ENCODE results near the gene OGFR. TPM values are rescaled to one million over a fixed set of nuclear protein-coding genes. Genes with fewer than 3 reads are reported as not detected.

Gene OGFR
- polyA plus RNA-seq, 3 donors: 47.8 to 114 (median 79.3) TPM

DNA sequence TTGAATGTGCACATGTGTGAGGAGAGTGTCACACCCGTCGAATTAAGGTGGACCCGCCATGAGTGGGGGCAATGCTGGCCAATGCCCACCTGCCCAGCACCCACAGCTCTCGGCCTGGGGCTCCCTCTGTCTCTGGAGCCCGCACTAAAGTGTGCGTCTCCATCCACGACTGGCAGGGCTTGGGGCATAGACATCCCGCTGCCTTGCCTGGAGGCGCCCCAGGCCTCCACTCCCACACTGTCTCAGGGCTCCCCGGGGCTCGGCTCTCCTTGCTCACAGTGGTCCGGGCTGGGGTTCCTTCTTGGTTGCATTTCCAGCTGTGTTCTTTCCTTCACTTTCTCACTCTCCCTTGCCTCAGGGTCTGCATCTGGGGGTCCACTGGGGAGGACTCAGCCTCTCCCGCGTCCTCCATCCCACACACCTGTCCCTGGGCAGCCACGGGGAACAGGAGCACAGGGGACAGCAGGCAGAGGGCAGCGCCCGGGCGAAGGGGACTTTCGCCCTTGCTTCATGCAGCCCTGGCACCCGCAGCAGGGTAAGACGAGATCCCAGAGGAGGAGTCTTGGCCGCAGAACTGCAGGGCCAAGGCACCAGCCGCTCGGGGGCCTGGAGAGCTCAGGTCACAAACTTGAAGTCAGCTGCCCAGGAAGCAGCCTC, 28.5 kb upstream of the OGFR start:
- peak overlapping the region; percentile 39 for H3K4me2 ChIP-seq (replicated peaks; ENCODE audit: extremely low read depth, low read length, poor library complexity, severe bottlenecking)
- H3K9ac ChIP-seq (ENCODE audit: insufficient read depth, low read length, poor library complexity, severe bottlenecking): no peak overlapping the region
- H3K79me2 ChIP-seq (ENCODE audit: insufficient read depth, low read length): no peaks in the 10 kb centered on the region
- no peaks in the 10 kb centered on the region for H3K27me3 ChIP-seq (ENCODE audit: control insufficient read depth in 2 of 2, insufficient read depth in 2 of 2, low read length in 2 of 2)
- H3K9me3 ChIP-seq (replicated peaks in 1 of 2; ENCODE audit: control insufficient read depth in 1 of 2, insufficient read depth in 1 of 2, low read length in 2 of 2): no peaks in the 10 kb centered on the region
- H3K4me3 ChIP-seq (replicated peaks in 1 of 3; ENCODE audit: low read depth in 2 of 3, low read length in 3 of 3): peak overlapping the region in 1 of 3 experiments; percentile 32
- peak overlapping the region; percentile 53 to 55 for H3K27ac ChIP-seq (ENCODE audit: low read depth in 1 of 2, low read length in 2 of 2)
- no peak for TF ChIP-seq CTCF (IDR thresholded peaks at IDR 0.05)
- Mint-ChIP-seq H3K27me3 (ENCODE audit: low read depth in 3 of 3) (peaks cover 0 to 9% (median 6%) of the 10 kb centered on the region in 3 donors), H3K27ac (peak overlapping the region in 6 of 7 donors; percentile 35 to 81 (median 64)), H3K36me3 (no peaks in the 10 kb centered on the region), H3K4me1 (peaks cover 53% of the 10 kb centered on the region), H3K9me3 (peaks cover 0 to 5% (median 2%) of the 10 kb centered on the region in 7 donors), H3K4me3 (no peak overlapping the region)
- intact Hi-C loops (cut with micrococcal nuclease): no loop called here
- 91% methylated on average over 21 of the region's 24 CpGs for WGBS (ENCODE audit: insufficient coverage)
- peak overlapping the region; percentile 30 for H2AFZ ChIP-seq (ENCODE audit: insufficient read depth, low read depth, low read length, poor library complexity, severe bottlenecking)
- peaks cover 51 to 59% of the 10 kb centered on the region in 2 donors for H3K4me1 ChIP-seq (ENCODE audit: control insufficient read depth in 1 of 2, insufficient read depth in 2 of 2, low read length in 2 of 2)
- no peaks in the 10 kb centered on the region for H3K36me3 ChIP-seq (replicated peaks in 1 of 2; ENCODE audit: control insufficient read depth in 1 of 2, insufficient read depth in 2 of 2, low read length in 2 of 2)
- no peak for DNase-seq
- H4K20me1 ChIP-seq (ENCODE audit: insufficient read depth, low read length): no peaks in the 10 kb centered on the region

DNA sequence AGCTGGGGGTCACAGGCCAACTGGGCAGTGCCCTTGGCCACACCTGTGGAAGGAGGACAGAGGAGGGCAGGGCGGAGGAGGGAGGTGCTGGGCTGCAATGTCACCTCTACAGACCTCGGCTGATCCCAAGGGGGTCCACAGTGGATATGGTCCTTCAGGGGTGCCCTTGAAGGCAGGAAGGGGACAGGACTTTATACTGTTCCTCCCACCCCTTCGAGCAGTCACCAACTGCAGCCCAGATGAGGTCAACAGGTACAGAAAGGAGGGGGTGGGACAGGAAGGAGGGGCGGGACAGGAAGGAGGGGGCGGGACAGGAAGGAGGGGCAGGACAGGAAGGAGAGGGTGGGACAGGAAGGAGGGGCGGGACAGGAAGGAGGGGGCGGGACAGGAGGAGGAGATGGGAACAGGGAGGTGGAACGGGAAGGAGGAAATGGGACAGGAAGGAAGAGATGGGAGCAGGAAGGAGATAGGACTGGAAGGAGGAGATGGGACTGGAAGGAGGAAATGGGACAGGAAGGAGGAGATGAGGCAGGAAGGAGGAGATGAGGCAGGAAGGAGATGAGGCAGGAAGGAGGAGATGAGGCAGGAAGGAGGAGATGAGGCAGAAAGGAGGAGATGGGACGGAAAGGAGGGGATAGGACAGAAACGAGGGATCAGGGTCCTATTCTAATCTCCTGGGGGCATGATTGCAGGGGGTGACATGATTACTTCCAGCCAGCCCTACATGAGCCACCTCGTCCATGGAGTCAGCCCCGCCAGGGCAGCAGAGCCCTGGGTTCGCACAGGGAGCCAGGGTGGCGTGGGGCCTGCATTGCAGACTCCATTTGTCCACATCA, 27.7 kb upstream of the OGFR start:
- no peaks in the 10 kb centered on the region for H3K36me3 Mint-ChIP-seq
- peaks cover 0 to 5% (median 2%) of the 10 kb centered on the region in 7 donors for H3K9me3 Mint-ChIP-seq
- DNase-seq: no peak
- Histone ChIP-seq H3K79me2 (ENCODE audit: insufficient read depth, low read length) (no peaks in the 10 kb centered on the region), H4K20me1 (ENCODE audit: insufficient read depth, low read length) (no peaks in the 10 kb centered on the region), H2AFZ (ENCODE audit: insufficient read depth, low read depth, low read length, poor library complexity, severe bottlenecking) (peak overlapping the region; percentile 30), H3K9ac (ENCODE audit: insufficient read depth, low read length, poor library complexity, severe bottlenecking) (no peak overlapping the region), H3K27ac (ENCODE audit: low read depth in 1 of 2, low read length in 2 of 2) (peak overlapping the region; percentile 53 to 55), H3K4me1 (ENCODE audit: control insufficient read depth in 1 of 2, insufficient read depth in 2 of 2, low read length in 2 of 2) (peaks cover 51 to 58% of the 10 kb centered on the region in 2 donors), H3K36me3 (replicated peaks in 1 of 2; ENCODE audit: control insufficient read depth in 1 of 2, insufficient read depth in 2 of 2, low read length in 2 of 2) (no peaks in the 10 kb centered on the region), H3K4me3 (replicated peaks in 1 of 3; ENCODE audit: low read depth in 2 of 3, low read length in 3 of 3) (peak overlapping the region in 1 of 3 experiments; percentile 32), H3K4me2 (replicated peaks; ENCODE audit: extremely low read depth, low read length, poor library complexity, severe bottlenecking) (peak overlapping the region; percentile 39), H3K27me3 (ENCODE audit: control insufficient read depth in 2 of 2, insufficient read depth in 2 of 2, low read length in 2 of 2) (no peaks in the 10 kb centered on the region), H3K9me3 (replicated peaks in 1 of 2; ENCODE audit: control insufficient read depth in 1 of 2, insufficient read depth in 1 of 2, low read length in 2 of 2) (no peaks in the 10 kb centered on the region)
- H3K4me1 Mint-ChIP-seq: peaks cover 53% of the 10 kb centered on the region
- intact Hi-C loops (cut with micrococcal nuclease): no loop called here
- TF ChIP-seq CTCF (IDR thresholded peaks at IDR 0.05): no peak
- 36% methylated on average over 7 of the region's 14 CpGs for WGBS (ENCODE audit: insufficient coverage)
- H3K27ac Mint-ChIP-seq: peak overlapping the region in 6 of 7 donors; percentile 35 to 85 (median 78)
- H3K27me3 Mint-ChIP-seq (ENCODE audit: low read depth in 3 of 3): peaks cover 0 to 9% (median 7%) of the 10 kb centered on the region in 3 donors
- H3K4me3 Mint-ChIP-seq: no peak overlapping the region
